Stimulated activated naive B cell treated with anti-CD40 and anti-IgM and Interleukin-4, amounts not matched to agents 10 μg/mL and 1 μg/mL and 100 μg/mL, for 72 hours (primary cell): ENCODE results near the gene RASGRF2.

ENCODE experiments used
- ATAC-seq, 2 donors: fragments of 150-1000 bp; cut with Tn5 transposase; replicated peaks; 2 replicates each; pipeline ENCODE4 v1.10.0; 2021; ENCODE audit warnings: moderate library complexity in 1 of 2
- DNase-seq: peaks from one replicate; pipeline ENCODE4 v3.0.0; 2021
- H3K27ac Mint-ChIP-seq: one replicate; pipeline ENCODE4 v1.8.0; 2022; ENCODE audit warnings: mild to moderate bottlenecking, mixed read lengths
- H3K27me3 Mint-ChIP-seq, 2 donors: one replicate each; pipeline ENCODE4 v1.8.0; 2022; ENCODE audit warnings: mixed read lengths in 2 of 2
- H3K36me3 Mint-ChIP-seq, 2 donors: one replicate each; pipeline ENCODE4 v1.8.0; 2022; ENCODE audit warnings: mixed read lengths in 2 of 2, mild to moderate bottlenecking in 1 of 2
- H3K4me1 Mint-ChIP-seq, 2 donors: one replicate each; pipeline ENCODE4 v1.8.0; 2022; ENCODE audit warnings: mixed read lengths in 2 of 2, mild to moderate bottlenecking in 1 of 2
- H3K4me3 Mint-ChIP-seq, 2 donors: one replicate each; pipeline ENCODE4 v1.8.0; 2022; ENCODE audit warnings: mild to moderate bottlenecking in 2 of 2, mixed read lengths in 2 of 2, moderate library complexity in 1 of 2
- H3K9me3 Mint-ChIP-seq, 2 donors: one replicate each; pipeline ENCODE4 v1.8.0; 2022; ENCODE audit warnings: mixed read lengths in 2 of 2, mild to moderate bottlenecking in 1 of 2

The RASGRF2 gene

GRCh38 chr5:80961376-80962281 is 1.5 kb downstream of the RASGRF2 start:
- Mint-ChIP-seq H3K27ac (peak overlapping the region; percentile 47), H3K4me1 (peaks cover 14 to 19% of the 10 kb centered on the region in 2 donors), H3K27me3 (peaks cover 32 to 36% of the 10 kb centered on the region in 2 donors), H3K4me3 (peak overlapping the region; percentile 66 to 67), H3K36me3 (peaks cover 0 to 5% of the 10 kb centered on the region in 2 donors), H3K9me3 (no peaks in the 10 kb centered on the region)
- ATAC-seq (no peak), DNase-seq (no peak)

GRCh38 chr5:80962630-80963520 is 2.7 kb downstream of the RASGRF2 start:
- DNase-seq (no peak), ATAC-seq (no peak)
- H3K36me3 Mint-ChIP-seq: peaks cover 0 to 5% of the 10 kb centered on the region in 2 donors
- H3K9me3 Mint-ChIP-seq: no peaks in the 10 kb centered on the region
- H3K4me3 Mint-ChIP-seq: no peak overlapping the region
- H3K27ac Mint-ChIP-seq: no peak overlapping the region
- H3K4me1 Mint-ChIP-seq: peaks cover 13 to 19% of the 10 kb centered on the region in 2 donors
- H3K27me3 Mint-ChIP-seq: peaks cover 31 to 38% of the 10 kb centered on the region in 2 donors

GRCh38 chr5:80963521-80963895 is 3.3 kb downstream of the RASGRF2 start:
- Mint-ChIP-seq H3K36me3 (peaks cover 0 to 5% of the 10 kb centered on the region in 2 donors), H3K4me1 (peaks cover 12 to 19% of the 10 kb centered on the region in 2 donors), H3K27me3 (peaks cover 29 to 38% of the 10 kb centered on the region in 2 donors), H3K27ac (no peak overlapping the region), H3K9me3 (no peaks in the 10 kb centered on the region), H3K4me3 (no peak overlapping the region)
- DNase-seq (no peak), ATAC-seq (no peak)

- Mint-ChIP-seq H3K27me3 (peaks cover 29 to 38% of the 10 kb centered on the region in 2 donors), H3K36me3 (peaks cover 0 to 5% of the 10 kb centered on the region in 2 donors), H3K9me3 (no peaks in the 10 kb centered on the region), H3K27ac (no peak overlapping the region), H3K4me1 (peaks cover 12 to 19% of the 10 kb centered on the region in 2 donors), H3K4me3 (no peak overlapping the region)
- DNase-seq (no peak), ATAC-seq (no peak)
Measured at GRCh38 chr5:80963966-80964481, 3.9 kb downstream of the RASGRF2 start.

- Mint-ChIP-seq H3K4me3 (no peak overlapping the region), H3K9me3 (no peaks in the 10 kb centered on the region), H3K4me1 (peaks cover 10 to 16% of the 10 kb centered on the region in 2 donors), H3K27me3 (peaks cover 25 to 34% of the 10 kb centered on the region in 2 donors), H3K27ac (no peak overlapping the region), H3K36me3 (peaks cover 0 to 3% of the 10 kb centered on the region in 2 donors)
- no peak for DNase-seq
- no peak for ATAC-seq
Measured at GRCh38 chr5:80964491-80964890, 4.3 kb downstream of the RASGRF2 start.

- Mint-ChIP-seq H3K9me3 (no peaks in the 10 kb centered on the region), H3K27ac (no peak overlapping the region), H3K4me1 (peaks cover 5 to 11% of the 10 kb centered on the region in 2 donors), H3K36me3 (no peaks in the 10 kb centered on the region), H3K4me3 (no peak overlapping the region), H3K27me3 (peaks cover 21 to 30% of the 10 kb centered on the region in 2 donors)
- ATAC-seq (no peak), DNase-seq (no peak)
Measured at GRCh38 chr5:80964919-80965318, 4.8 kb downstream of the RASGRF2 start.

GRCh38 chr5:80967500-80968181 is 7.5 kb downstream of the RASGRF2 start:
- Mint-ChIP-seq H3K9me3 (no peaks in the 10 kb centered on the region), H3K27me3 (peaks cover 8 to 14% of the 10 kb centered on the region in 2 donors), H3K4me1 (peaks cover 0 to 4% of the 10 kb centered on the region in 2 donors), H3K4me3 (no peak overlapping the region), H3K27ac (no peak overlapping the region), H3K36me3 (no peaks in the 10 kb centered on the region)
- DNase-seq: no peak
- ATAC-seq: no peak

- Mint-ChIP-seq H3K4me1 (no peaks in the 10 kb centered on the region), H3K36me3 (no peaks in the 10 kb centered on the region), H3K27ac (no peak overlapping the region), H3K27me3 (no peaks in the 10 kb centered on the region), H3K4me3 (no peak overlapping the region), H3K9me3 (no peaks in the 10 kb centered on the region)
- DNase-seq (no peak), ATAC-seq (no peak)
Measured at GRCh38 chr5:80973027-80973426, 12.9 kb downstream of the RASGRF2 start.

GRCh38 chr5:80975065-80975464 is 14.9 kb downstream of the RASGRF2 start:
- H3K27ac Mint-ChIP-seq: no peak overlapping the region
- H3K9me3 Mint-ChIP-seq: no peaks in the 10 kb centered on the region
- ATAC-seq (no peak), DNase-seq (no peak)
- no peaks in the 10 kb centered on the region for H3K36me3 Mint-ChIP-seq
- no peaks in the 10 kb centered on the region for H3K27me3 Mint-ChIP-seq
- H3K4me1 Mint-ChIP-seq: peaks cover 2 to 15% of the 10 kb centered on the region in 2 donors
- no peak overlapping the region for H3K4me3 Mint-ChIP-seq

GRCh38 chr5:80976985-80977384 is 16.8 kb downstream of the RASGRF2 start:
- no peaks in the 10 kb centered on the region for H3K36me3 Mint-ChIP-seq

GRCh38 chr5:80977764-80978163 is 17.6 kb downstream of the RASGRF2 start:
- Mint-ChIP-seq H3K27me3 (no peaks in the 10 kb centered on the region), H3K36me3 (no peaks in the 10 kb centered on the region), H3K27ac (no peak overlapping the region), H3K4me1 (peaks cover 2 to 15% of the 10 kb centered on the region in 2 donors), H3K9me3 (no peaks in the 10 kb centered on the region), H3K4me3 (no peak overlapping the region)
- ATAC-seq: no peak
- DNase-seq: no peak

More at GRCh38 chr5:80976985-80977384, 16.8 kb downstream of the RASGRF2 start:
- Mint-ChIP-seq H3K9me3 (no peaks in the 10 kb centered on the region), H3K27me3 (no peaks in the 10 kb centered on the region), H3K4me3 (no peak overlapping the region), H3K27ac (no peak overlapping the region), H3K4me1 (peaks cover 2 to 15% of the 10 kb centered on the region in 2 donors)
- ATAC-seq (no peak), DNase-seq (no peak)

- peaks cover 2 to 15% of the 10 kb centered on the region in 2 donors for H3K4me1 Mint-ChIP-seq
Measured at GRCh38 chr5:80978772-80979317, 18.7 kb downstream of the RASGRF2 start.

GRCh38 chr5:80982093-80982492 is 21.9 kb downstream of the RASGRF2 start:
- Mint-ChIP-seq H3K4me1 (peaks cover 2 to 15% of the 10 kb centered on the region in 2 donors), H3K4me3 (no peak overlapping the region), H3K36me3 (no peaks in the 10 kb centered on the region), H3K9me3 (no peaks in the 10 kb centered on the region), H3K27ac (no peak overlapping the region), H3K27me3 (no peaks in the 10 kb centered on the region)
- ATAC-seq: no peak
- DNase-seq: no peak

More at GRCh38 chr5:80978772-80979317, 18.7 kb downstream of the RASGRF2 start:
- DNase-seq (no peak), ATAC-seq (peak; percentile 57 to 66)
- H3K9me3 Mint-ChIP-seq: no peaks in the 10 kb centered on the region
- no peaks in the 10 kb centered on the region for H3K27me3 Mint-ChIP-seq
- H3K36me3 Mint-ChIP-seq: no peaks in the 10 kb centered on the region
- H3K4me3 Mint-ChIP-seq: no peak overlapping the region
- H3K27ac Mint-ChIP-seq: no peak overlapping the region
